ENCODE measurements around the gene MAN2A2. TPM values are rescaled to one million over a fixed set of nuclear protein-coding genes. Genes with fewer than 3 reads are reported as not detected.

Gene MAN2A2
- total RNA-seq, 1 donor from 2014 or later: 136 TPM

GRCh38 chr15:90902040-90902839 lies 862 bp upstream of the MAN2A2 start:
- intact Hi-C loops (cut with micrococcal nuclease): loop anchor here (1.0 to 10.0 kb wide), 2 partner anchors 28 to 377 kb away; partner anchors contain the start of gene CRTC3

DNA sequence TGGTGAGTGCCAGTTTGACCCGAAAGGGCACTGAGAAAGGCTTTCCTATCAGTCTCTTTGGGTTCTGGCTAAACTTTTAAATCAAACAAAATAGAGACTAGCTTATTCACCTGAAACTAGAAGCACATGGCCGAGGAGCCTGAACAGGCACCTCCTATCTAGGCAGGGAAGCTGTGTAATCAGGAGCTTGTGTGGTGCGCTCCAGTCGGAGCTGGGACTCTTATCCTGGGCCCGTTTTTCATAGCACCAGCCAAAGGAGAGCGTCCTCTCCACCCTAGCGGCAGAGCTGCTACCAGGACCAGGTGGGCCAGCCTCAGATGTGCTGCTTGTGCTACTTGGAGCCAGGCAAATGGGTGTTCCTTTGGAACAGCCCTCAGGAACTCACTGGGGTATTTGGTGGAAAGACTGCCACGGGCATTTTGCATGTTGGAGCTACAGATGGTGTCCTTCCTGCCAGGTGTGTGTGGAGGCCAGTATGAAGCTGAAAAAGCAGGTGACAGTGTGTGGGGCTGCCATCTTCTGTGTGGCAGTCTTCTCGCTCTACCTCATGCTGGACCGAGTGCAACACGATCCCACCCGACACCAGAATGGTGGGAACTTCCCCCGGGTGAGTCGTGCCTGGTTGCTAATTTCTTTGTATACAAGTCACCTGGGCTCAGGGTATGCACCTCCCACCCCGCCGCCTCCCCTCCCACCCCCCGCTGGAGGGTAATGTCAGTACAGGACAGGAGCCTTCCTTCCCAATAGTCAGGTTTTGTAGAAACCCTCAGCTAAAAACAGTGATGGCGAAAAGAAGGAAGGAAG lies 833 bp downstream of the MAN2A2 start:
- intact Hi-C loops (cut with micrococcal nuclease): loop anchor here (1.0 to 10.0 kb wide), 3 partner anchors 30 to 379 kb away; partner anchors contain the start of gene CRTC3

GRCh38 chr15:90904746-90905145 lies 1.6 kb downstream of the MAN2A2 start:
- intact Hi-C loops (cut with micrococcal nuclease): loop anchor here (10.0 kb wide), 1 partner anchor 380 kb away; the partner anchor contains the start of gene CRTC3

GRCh38 chr15:90905306-90906180 lies 2.4 kb downstream of the MAN2A2 start:
- intact Hi-C loops (cut with micrococcal nuclease): loop anchor here (10.0 kb wide), 1 partner anchor 381 kb away; the partner anchor contains the start of gene CRTC3

DNA sequence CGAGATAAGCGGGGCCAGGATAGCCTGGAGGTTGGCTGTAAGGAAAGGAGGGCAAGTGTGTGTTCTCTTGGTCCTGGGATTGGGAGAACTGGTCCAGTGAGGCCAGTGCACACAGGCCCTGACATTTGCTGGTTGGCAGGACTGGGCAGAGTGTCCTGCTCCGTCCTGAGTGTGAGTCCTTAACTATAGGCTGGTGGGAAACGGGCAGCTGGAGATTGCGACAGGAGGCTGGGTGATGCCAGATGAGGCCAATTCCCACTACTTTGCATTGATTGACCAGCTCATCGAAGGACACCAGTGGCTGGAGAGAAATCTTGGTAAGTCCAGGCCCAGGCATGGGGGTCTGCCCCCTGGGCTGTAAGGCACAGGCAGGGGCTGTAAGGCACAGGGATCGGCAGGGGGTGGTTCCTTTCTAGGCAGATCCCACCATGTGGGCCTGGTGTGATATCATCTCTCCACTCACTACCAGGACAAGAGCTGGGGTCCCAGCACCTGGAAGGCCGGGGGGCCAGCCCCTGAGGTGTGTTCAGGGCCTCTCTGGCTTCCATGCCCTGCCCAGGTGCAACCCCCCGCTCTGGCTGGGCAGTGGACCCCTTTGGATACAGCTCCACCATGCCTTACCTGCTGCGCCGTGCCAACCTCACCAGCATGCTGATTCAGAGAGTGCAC lies 3.2 kb downstream of the MAN2A2 start:
- intact Hi-C loops (cut with micrococcal nuclease): loop anchor here (10.0 kb wide), 1 partner anchor 382 kb away; the partner anchor contains the start of gene CRTC3

- intact Hi-C loops (cut with micrococcal nuclease): loop anchor here (10.0 kb wide), 1 partner anchor 382 kb away; the partner anchor contains the start of gene CRTC3
These were observed 4.1 kb downstream of the MAN2A2 start for GRCh38 chr15:90907051-90907660.

- intact Hi-C loops (cut with micrococcal nuclease): loop anchor here (10.0 kb wide), 1 partner anchor 383 kb away; the partner anchor contains the start of gene CRTC3
These were observed 4.9 kb downstream of the MAN2A2 start for GRCh38 chr15:90907838-90908507.

- intact Hi-C loops (cut with micrococcal nuclease): loop anchor here (10.0 kb wide), 1 partner anchor 385 kb away; the partner anchor contains the start of gene CRTC3
These were observed 6.3 kb downstream of the MAN2A2 start for GRCh38 chr15:90909449-90909848.

GRCh38 chr15:90909976-90910375 lies 6.9 kb downstream of the MAN2A2 start:
- intact Hi-C loops (cut with micrococcal nuclease): loop anchor here (10.0 kb wide), 1 partner anchor 385 kb away; the partner anchor contains the start of gene CRTC3

DNA sequence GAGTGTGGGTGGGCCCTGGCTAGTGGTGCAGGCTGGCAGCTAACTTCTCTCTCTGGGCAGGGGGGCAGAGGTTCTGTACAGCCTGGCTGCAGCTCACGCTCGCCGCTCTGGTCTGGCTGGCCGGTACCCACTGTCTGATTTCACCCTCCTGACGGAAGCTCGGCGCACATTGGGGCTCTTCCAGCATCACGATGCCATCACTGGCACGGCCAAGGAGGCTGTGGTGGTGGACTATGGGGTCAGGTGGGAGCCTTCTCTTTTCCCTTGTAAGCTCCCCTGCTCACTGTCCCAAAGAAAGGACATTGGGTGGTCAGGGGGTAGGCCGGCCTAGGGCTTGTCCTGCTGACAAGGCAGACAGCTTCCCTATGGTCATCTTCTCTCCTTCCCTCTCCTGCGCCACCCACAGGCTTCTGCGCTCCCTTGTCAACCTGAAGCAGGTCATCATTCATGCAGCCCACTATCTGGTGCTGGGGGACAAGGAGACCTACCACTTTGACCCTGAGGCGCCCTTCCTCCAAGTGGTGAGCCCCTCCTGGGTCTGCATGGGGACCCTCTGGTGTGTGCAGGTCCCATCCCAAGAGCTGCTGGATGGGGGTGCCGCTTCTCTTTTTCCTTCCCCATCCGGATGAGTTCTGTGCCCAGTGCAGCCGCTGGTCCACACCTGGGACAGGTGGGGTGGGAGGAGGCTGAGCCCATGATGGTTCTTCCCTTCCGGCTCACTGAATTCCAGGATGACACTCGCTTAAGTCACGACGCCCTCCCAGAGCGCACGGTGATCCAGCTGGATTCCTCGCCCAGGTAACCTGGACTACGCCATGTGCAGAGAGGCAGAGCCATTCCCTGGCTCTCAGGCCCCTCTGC lies 7.6 kb downstream of the MAN2A2 start:
- intact Hi-C loops (cut with micrococcal nuclease): no loop called here

DNA sequence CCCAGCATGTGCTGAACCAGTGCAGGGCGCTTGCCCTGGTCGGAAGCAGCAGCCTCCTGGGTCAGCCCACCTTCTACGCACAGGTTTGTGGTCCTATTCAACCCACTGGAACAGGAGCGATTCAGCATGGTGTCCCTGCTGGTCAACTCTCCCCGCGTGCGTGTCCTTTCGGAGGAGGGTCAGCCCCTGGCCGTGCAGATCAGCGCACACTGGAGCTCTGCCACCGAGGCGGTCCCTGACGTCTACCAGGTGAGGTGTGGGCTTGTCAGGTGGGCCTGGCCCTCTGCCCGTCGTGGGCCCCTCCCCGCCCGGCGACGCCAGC lies 8.2 kb downstream of the MAN2A2 start:
- intact Hi-C loops (cut with micrococcal nuclease): no loop called here

GRCh38 chr15:90911906-90912769 lies 9.0 kb downstream of the MAN2A2 start:
- intact Hi-C loops (cut with micrococcal nuclease): no loop called here

- intact Hi-C loops (cut with micrococcal nuclease): no loop called here
These were observed 9.6 kb downstream of the MAN2A2 start for GRCh38 chr15:90912770-90913075.

DNA sequence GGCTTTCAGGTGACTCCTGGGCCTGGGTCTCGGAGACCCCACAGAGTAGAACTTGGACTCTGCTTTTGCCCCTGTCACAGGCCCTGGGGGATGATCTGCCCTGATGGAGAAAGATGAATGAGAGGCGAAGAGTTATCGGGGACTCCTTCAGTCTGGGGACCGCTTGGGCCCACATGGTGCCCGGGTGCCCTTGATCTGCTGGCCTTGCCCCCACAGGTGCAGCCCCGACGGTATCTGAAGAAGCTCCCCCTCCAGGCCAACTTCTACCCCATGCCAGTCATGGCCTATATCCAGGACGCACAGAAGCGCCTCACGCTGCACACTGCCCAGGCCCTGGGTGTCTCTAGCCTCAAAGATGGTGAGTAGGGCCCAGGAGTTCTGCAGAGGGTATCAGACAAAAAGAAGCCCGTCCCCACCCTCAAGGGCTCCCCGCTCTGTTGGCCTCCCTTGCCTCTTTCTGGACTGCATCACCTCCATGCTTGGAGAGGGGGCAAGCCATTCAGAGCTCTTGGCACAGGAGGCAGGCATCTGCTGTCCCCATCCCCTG lies 10.4 kb downstream of the MAN2A2 start:
- intact Hi-C loops (cut with micrococcal nuclease): no loop called here

DNA sequence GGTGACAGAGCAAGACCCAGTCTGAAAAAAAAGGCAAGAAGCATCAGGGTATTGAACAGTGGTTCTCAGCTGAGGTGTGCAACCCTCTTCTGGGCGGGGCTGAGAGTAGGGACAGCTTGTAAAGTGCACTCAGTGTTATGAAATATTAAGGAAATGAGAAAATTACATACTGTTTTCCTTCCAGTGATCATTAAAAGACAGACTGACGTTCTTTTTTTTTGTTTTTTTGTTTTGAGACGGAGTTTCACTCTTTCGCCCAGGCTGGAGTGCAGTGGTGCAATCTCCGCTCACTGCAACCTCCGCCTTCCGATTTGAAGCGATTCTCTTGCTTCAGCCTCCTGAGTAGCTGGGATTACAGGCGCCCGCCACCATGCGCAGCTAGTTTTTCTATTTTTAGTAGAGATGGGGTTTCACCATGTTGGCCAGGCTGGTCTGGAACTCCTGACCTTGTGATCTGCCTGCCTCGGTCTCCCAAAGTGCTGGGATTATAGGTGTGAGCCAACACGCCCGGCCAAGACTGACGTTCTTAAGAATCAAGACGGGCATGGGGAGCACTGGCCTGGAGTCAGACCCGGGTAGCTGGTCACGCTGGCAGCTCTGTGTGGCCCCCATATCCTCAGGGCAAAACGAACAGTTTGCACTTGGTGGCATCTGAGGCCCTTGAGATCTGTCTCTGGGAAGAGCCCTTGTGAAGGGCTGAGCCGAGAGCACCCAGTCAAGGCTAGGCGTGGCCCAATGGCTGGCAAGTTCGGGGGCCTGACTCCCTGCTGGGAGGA lies 11.4 kb downstream of the MAN2A2 start:
- intact Hi-C loops (cut with micrococcal nuclease): no loop called here

DNA sequence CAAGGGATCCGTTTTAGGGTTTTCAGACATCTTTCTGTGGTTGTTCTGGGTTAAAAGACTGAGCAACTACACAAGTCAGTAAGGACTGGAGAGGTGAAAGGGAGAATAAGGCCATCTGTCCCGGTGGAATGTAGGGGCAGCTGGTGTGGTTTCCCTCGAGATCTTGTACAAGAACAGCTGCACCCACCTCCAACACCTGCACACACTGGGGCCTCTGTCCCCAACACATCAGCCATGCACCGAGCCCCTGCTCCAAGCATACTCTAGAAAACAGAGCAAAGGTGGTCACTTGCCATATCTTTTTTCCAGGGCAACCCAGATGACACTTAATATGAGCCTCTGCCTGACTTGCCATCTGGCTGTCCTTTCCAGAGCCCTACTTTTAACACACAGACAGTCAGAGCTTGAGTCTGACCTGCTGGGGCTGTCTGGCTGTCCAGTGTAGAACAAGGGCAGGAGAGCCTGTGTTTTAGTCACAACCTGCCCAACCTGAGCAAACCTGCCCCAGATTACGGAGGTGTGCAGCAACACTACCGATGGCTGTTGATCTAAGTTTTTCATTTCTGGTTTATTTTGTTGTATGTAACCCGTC lies 12.2 kb downstream of the MAN2A2 start:
- intact Hi-C loops (cut with micrococcal nuclease): no loop called here

All from T-helper 2 cell treated with Interferon-gamma antibody and Interleukin-4, amounts not matched to agents 100 ng/mL and 5 ng/mL, for 36 hours (primary cell).